ENCODE results near the gene PDE6C.

Gene PDE6C

DNA sequence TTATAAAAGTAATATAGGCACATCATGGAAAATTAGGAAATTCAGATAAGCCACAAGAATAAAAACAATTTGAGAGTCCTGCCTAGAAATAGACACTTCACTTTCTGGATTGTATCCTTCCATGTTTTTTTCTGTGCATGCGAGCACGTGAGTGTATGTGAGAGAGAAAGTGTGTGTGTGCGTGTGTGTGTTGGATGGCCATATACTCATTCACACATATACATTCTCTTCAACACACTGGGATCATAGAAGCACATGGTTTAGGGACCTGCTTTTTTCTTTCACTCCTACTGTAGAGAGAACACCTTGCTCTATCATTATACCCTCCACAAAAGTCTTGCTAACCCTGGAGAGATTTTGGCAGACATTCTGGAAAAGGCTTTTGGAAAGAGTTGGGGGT is 38.4 kb upstream of the PDE6C start:
- Histone ChIP-seq H3K27me3 (ENCODE audit: low read depth, low read length) (no peaks in the 10 kb centered on the region), H3K4me3 (ENCODE audit: low read length) (no peak overlapping the region), H2AFZ (ENCODE audit: low read depth, low read length) (no peak overlapping the region), H3K9me3 (ENCODE audit: insufficient read depth, low read length) (no peaks in the 10 kb centered on the region), H3K36me3 (replicated peaks; ENCODE audit: low read depth, low read length) (no peaks in the 10 kb centered on the region), H3K79me2 (ENCODE audit: low read length) (no peaks in the 10 kb centered on the region), H3K4me1 (ENCODE audit: low read length) (peaks cover 8% of the 10 kb centered on the region), H3K9ac (ENCODE audit: low read length) (no peak overlapping the region), H4K20me1 (ENCODE audit: insufficient read depth, low read length) (no peaks in the 10 kb centered on the region), H3K27ac (ENCODE audit: low read length) (no peak overlapping the region), H3K4me2 (ENCODE audit: low read length) (no peak overlapping the region)
- TF ChIP-seq, protein P1, sequence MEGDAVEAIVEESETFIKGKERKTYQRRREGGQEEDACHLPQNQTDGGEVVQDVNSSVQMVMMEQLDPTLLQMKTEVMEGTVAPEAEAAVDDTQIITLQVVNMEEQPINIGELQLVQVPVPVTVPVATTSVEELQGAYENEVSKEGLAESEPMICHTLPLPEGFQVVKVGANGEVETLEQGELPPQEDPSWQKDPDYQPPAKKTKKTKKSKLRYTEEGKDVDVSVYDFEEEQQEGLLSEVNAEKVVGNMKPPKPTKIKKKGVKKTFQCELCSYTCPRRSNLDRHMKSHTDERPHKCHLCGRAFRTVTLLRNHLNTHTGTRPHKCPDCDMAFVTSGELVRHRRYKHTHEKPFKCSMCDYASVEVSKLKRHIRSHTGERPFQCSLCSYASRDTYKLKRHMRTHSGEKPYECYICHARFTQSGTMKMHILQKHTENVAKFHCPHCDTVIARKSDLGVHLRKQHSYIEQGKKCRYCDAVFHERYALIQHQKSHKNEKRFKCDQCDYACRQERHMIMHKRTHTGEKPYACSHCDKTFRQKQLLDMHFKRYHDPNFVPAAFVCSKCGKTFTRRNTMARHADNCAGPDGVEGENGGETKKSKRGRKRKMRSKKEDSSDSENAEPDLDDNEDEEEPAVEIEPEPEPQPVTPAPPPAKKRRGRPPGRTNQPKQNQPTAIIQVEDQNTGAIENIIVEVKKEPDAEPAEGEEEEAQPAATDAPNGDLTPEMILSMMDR (IDR thresholded peaks at IDR 0.05; ENCODE audit: low read depth, low read length) = no peak
- no peak for TF ChIP-seq EZH2phosphoT487 (IDR thresholded peaks at IDR 0.05; ENCODE audit: low read depth)

DNA sequence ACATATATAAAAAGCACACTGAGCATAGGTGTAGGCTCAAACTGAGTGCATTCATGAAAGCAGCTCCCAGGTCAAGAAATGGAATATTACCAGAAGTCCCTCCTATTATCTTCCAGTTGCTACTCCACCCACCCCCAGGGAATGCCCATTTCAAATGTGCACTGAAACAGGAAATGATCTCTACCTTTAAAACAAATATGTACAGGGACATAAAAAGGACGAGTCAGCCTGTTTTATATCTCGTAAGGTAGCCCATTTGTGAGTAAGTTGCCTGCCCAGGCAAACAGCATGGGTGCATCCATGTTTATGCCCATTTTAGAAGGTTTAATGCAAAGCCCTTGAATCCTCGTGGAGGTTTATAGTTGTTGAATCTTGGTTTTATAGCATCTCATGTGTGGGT is 35.4 kb upstream of the PDE6C start:
- H3K9me3 ChIP-seq (ENCODE audit: insufficient read depth, low read length) = no peaks in the 10 kb centered on the region
- H3K4me3 ChIP-seq (ENCODE audit: low read length) = no peak overlapping the region
- no peaks in the 10 kb centered on the region for H4K20me1 ChIP-seq (ENCODE audit: insufficient read depth, low read length)
- H3K4me1 ChIP-seq (ENCODE audit: low read length) = peaks cover 8% of the 10 kb centered on the region
- TF ChIP-seq, protein P1 (IDR thresholded peaks at IDR 0.05; ENCODE audit: low read depth, low read length) = no peak
- TF ChIP-seq EZH2phosphoT487 (IDR thresholded peaks at IDR 0.05; ENCODE audit: low read depth) = no peak
- no peaks in the 10 kb centered on the region for H3K36me3 ChIP-seq (replicated peaks; ENCODE audit: low read depth, low read length)
- no peaks in the 10 kb centered on the region for H3K27me3 ChIP-seq (ENCODE audit: low read depth, low read length)
- H3K9ac ChIP-seq (ENCODE audit: low read length) = no peak overlapping the region
- H3K27ac ChIP-seq (ENCODE audit: low read length) = no peak overlapping the region
- no peak overlapping the region for H3K4me2 ChIP-seq (ENCODE audit: low read length)
- H2AFZ ChIP-seq (ENCODE audit: low read depth, low read length) = no peak overlapping the region
- H3K79me2 ChIP-seq (ENCODE audit: low read length) = no peaks in the 10 kb centered on the region

DNA sequence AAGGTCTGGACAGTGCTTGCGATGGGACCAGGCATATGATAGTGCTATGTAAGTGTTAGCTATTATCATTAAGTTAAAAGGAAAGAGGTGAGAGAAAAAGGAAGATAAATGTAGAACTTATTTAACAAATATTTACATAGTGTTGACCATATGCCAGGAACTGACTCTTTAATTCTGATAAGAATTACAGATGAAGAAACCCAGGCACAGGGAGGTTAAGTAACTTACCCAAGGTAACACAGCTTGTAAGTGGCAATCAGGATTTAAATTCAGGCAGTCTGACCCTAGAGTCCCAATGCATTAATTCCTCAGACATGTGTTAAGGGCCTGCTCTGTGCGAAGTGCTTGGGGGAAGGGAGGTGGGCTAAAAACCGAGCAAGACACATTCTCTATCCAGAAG is 34.8 kb upstream of the PDE6C start:
- Histone ChIP-seq H4K20me1 (ENCODE audit: insufficient read depth, low read length) (no peaks in the 10 kb centered on the region), H3K27ac (ENCODE audit: low read length) (no peak overlapping the region), H3K79me2 (ENCODE audit: low read length) (no peaks in the 10 kb centered on the region), H3K4me3 (ENCODE audit: low read length) (no peak overlapping the region), H3K4me1 (ENCODE audit: low read length) (peaks cover 8% of the 10 kb centered on the region), H3K9me3 (ENCODE audit: insufficient read depth, low read length) (no peaks in the 10 kb centered on the region), H2AFZ (ENCODE audit: low read depth, low read length) (no peak overlapping the region), H3K9ac (ENCODE audit: low read length) (no peak overlapping the region), H3K27me3 (ENCODE audit: low read depth, low read length) (no peaks in the 10 kb centered on the region), H3K4me2 (ENCODE audit: low read length) (no peak overlapping the region), H3K36me3 (replicated peaks; ENCODE audit: low read depth, low read length) (no peaks in the 10 kb centered on the region)
- TF ChIP-seq EZH2phosphoT487 (IDR thresholded peaks at IDR 0.05; ENCODE audit: low read depth) = no peak
- TF ChIP-seq, protein P1 (IDR thresholded peaks at IDR 0.05; ENCODE audit: low read depth, low read length) = no peak

DNA sequence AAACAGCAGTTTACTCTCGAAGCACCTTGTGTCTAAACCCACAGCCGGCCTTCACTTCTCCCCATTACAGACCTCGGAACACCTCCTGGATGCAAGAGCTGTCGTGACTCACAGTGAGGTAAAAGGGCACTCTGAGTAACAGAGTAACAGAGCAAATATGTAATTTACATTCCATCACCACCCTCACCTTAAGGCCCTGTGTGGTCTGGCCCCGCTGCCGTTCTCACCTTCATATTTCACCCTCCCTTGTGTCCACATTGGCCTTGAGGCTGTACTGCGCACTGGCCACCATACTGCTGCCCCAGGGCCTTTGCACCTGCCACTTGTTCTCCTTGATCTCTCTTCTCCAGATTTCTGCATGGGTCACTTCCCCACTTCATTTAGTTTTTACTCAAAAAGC is 33.2 kb upstream of the PDE6C start:
- no peaks in the 10 kb centered on the region for H3K27me3 ChIP-seq (ENCODE audit: low read depth, low read length)
- no peak overlapping the region for H3K9ac ChIP-seq (ENCODE audit: low read length)
- H3K36me3 ChIP-seq (replicated peaks; ENCODE audit: low read depth, low read length) = no peaks in the 10 kb centered on the region
- H3K79me2 ChIP-seq (ENCODE audit: low read length) = no peaks in the 10 kb centered on the region
- H3K4me2 ChIP-seq (ENCODE audit: low read length) = no peak overlapping the region
- TF ChIP-seq EZH2phosphoT487 (IDR thresholded peaks at IDR 0.05; ENCODE audit: low read depth) = no peak
- TF ChIP-seq, protein P1 (IDR thresholded peaks at IDR 0.05; ENCODE audit: low read depth, low read length) = no peak
- no peaks in the 10 kb centered on the region for H3K9me3 ChIP-seq (ENCODE audit: insufficient read depth, low read length)
- no peak overlapping the region for H2AFZ ChIP-seq (ENCODE audit: low read depth, low read length)
- H3K4me3 ChIP-seq (ENCODE audit: low read length) = no peak overlapping the region
- H4K20me1 ChIP-seq (ENCODE audit: insufficient read depth, low read length) = no peaks in the 10 kb centered on the region
- no peak overlapping the region for H3K27ac ChIP-seq (ENCODE audit: low read length)
- no peaks in the 10 kb centered on the region for H3K4me1 ChIP-seq (ENCODE audit: low read length)

All from OCI-LY3 (cell line).